ENCODE data around the gene VENTX. TPM values are rescaled to one million over a fixed set of nuclear protein-coding genes. Genes with fewer than 3 reads are reported as not detected.

Gene VENTX
- total and polyA plus RNA-seq, 2 donors (not counting 3 experiments of a cell fraction or from before 2014, with no cell fraction given) = not detected

DNA sequence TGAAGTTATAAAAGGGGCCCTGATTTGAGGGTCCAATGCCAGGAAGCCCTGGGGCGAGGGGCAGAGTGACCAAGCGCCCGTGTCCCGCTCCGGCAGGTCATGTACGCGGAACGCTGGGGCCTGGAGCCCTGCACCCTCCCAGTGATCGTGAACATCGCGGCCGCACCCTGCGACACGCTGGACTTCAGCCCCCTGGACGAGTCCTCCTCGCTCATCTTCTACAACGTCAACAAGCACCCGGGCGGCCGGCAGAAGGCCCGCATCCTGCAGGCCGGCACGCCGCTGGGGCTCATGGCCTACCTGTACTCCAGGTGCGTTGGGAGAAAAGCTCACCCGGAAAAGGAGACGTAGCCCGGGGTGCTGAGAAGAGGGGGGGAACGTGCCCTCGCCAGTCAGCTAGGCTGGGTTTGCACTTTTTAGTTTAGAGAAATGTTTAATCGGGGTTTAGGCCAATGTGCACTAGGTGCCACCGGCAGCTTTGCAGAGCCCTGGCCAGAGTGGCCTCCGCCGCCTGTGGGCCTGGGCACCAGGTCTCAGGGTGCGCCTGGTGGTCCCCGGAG lies 30.5 kb upstream of the VENTX start:
- Histone ChIP-seq H3K27me3 (ENCODE audit: control insufficient read depth in 2 of 2, insufficient read depth in 2 of 2, low read length in 2 of 2) (no peaks in the 10 kb centered on the region), H2AFZ (ENCODE audit: low read depth, low read length) (no peak overlapping the region), H3K9me1 (replicated peaks; ENCODE audit: control insufficient read depth, extremely low read depth, insufficient read depth, low read length) (no peaks in the 10 kb centered on the region), H3K36me3 (ENCODE audit: control insufficient read depth in 2 of 2, extremely low read depth in 1 of 2, insufficient read depth in 2 of 2, low read length in 2 of 2) (no peaks in the 10 kb centered on the region), H3K4me1 (ENCODE audit: control insufficient read depth, extremely low read depth, insufficient read depth, low read length) (no peaks in the 10 kb centered on the region), H3K4me3 (replicated peaks in 1 of 3; ENCODE audit: insufficient read depth in 1 of 3, low read depth in 1 of 3, low read length in 3 of 3) (no peak overlapping the region), H3K79me2 (ENCODE audit: control insufficient read depth, insufficient read depth, low read length) (no peaks in the 10 kb centered on the region), H3K27ac (ENCODE audit: insufficient read depth, low read depth, low read length) (no peak overlapping the region), H3K4me2 (ENCODE audit: insufficient read depth, low read length) (no peak overlapping the region), H3K9ac (replicated peaks; ENCODE audit: extremely low read depth, insufficient read depth, low read length) (no peak overlapping the region), H3K9me3 (replicated peaks; ENCODE audit: control insufficient read depth, insufficient read depth, low read length) (no peaks in the 10 kb centered on the region), H4K20me1 (replicated peaks; ENCODE audit: control insufficient read depth, extremely low read depth, insufficient read depth, low read length) (no peaks in the 10 kb centered on the region)
- ChIA-PET POLR2A (no interaction called here), CTCF (no interaction called here)
- TF ChIP-seq POLR2AphosphoS5 (IDR thresholded peaks at IDR 0.05; ENCODE audit: insufficient read depth, low read depth, low read length) (no peak), EZH2 (IDR thresholded peaks at IDR 0.05; ENCODE audit: borderline replicate concordance, low read depth, low read length, severe bottlenecking) (no peak), FOS (IDR thresholded peaks at IDR 0.05; ENCODE audit: borderline replicate concordance, insufficient read depth, low read length) (no peak)
- TF ChIP-seq, protein P1, sequence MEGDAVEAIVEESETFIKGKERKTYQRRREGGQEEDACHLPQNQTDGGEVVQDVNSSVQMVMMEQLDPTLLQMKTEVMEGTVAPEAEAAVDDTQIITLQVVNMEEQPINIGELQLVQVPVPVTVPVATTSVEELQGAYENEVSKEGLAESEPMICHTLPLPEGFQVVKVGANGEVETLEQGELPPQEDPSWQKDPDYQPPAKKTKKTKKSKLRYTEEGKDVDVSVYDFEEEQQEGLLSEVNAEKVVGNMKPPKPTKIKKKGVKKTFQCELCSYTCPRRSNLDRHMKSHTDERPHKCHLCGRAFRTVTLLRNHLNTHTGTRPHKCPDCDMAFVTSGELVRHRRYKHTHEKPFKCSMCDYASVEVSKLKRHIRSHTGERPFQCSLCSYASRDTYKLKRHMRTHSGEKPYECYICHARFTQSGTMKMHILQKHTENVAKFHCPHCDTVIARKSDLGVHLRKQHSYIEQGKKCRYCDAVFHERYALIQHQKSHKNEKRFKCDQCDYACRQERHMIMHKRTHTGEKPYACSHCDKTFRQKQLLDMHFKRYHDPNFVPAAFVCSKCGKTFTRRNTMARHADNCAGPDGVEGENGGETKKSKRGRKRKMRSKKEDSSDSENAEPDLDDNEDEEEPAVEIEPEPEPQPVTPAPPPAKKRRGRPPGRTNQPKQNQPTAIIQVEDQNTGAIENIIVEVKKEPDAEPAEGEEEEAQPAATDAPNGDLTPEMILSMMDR (IDR thresholded peaks at IDR 0.05; ENCODE audit: extremely low read depth in 1 of 2, insufficient read depth in 1 of 2, low read depth in 1 of 2, low read length in 2 of 2) = no peak
- no TSS peak for BruUV-seq (replicated peaks)
- DNase-seq (ENCODE audit: low read depth, low spot score) (no peak), FAIRE-seq (no peak)
- intact Hi-C loops (cut with micrococcal nuclease) (no loop called here), dilution Hi-C loops (cut with MboI; ENCODE audit: extremely low pct_ligation_motif_present, low sequenced_read_pairs) (no loop called here)

DNA sequence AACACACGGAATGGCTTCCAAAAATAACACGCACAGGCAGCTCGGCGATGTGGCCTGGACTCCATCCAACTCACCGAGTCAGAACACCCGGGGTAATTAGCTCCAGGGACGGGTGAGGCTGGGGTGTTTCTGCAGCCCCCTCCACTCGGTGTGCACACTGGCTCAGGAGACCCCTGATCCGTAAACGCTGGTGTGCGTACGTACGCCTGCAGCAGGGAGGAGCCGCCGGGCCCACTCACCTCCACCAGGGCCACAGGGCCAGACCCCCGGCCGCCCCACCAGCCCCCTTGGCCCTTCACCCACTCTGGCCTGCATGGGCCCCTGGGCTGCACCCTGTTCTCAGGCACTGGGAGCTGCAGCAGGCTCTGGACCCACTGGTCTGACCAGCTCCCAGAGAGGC lies 30.0 kb upstream of the VENTX start:
- BruUV-seq (replicated peaks) = no TSS peak
- CTCF ChIA-PET = no interaction called here
- Histone ChIP-seq H3K9ac (replicated peaks; ENCODE audit: extremely low read depth, insufficient read depth, low read length) (no peak overlapping the region), H3K36me3 (ENCODE audit: control insufficient read depth in 2 of 2, extremely low read depth in 1 of 2, insufficient read depth in 2 of 2, low read length in 2 of 2) (no peaks in the 10 kb centered on the region), H3K4me3 (replicated peaks in 1 of 3; ENCODE audit: insufficient read depth in 1 of 3, low read depth in 1 of 3, low read length in 3 of 3) (no peak overlapping the region), H3K4me2 (ENCODE audit: insufficient read depth, low read length) (no peak overlapping the region), H3K9me3 (replicated peaks; ENCODE audit: control insufficient read depth, insufficient read depth, low read length) (no peaks in the 10 kb centered on the region), H3K79me2 (ENCODE audit: control insufficient read depth, insufficient read depth, low read length) (no peaks in the 10 kb centered on the region), H3K9me1 (replicated peaks; ENCODE audit: control insufficient read depth, extremely low read depth, insufficient read depth, low read length) (no peaks in the 10 kb centered on the region), H3K27ac (ENCODE audit: insufficient read depth, low read depth, low read length) (no peak overlapping the region), H3K4me1 (ENCODE audit: control insufficient read depth, extremely low read depth, insufficient read depth, low read length) (no peaks in the 10 kb centered on the region), H4K20me1 (replicated peaks; ENCODE audit: control insufficient read depth, extremely low read depth, insufficient read depth, low read length) (no peaks in the 10 kb centered on the region), H3K27me3 (ENCODE audit: control insufficient read depth in 2 of 2, insufficient read depth in 2 of 2, low read length in 2 of 2) (no peaks in the 10 kb centered on the region), H2AFZ (ENCODE audit: low read depth, low read length) (no peak overlapping the region)
- POLR2A ChIA-PET = no interaction called here
- TF ChIP-seq EZH2 (IDR thresholded peaks at IDR 0.05; ENCODE audit: borderline replicate concordance, low read depth, low read length, severe bottlenecking) (no peak), JUN (IDR thresholded peaks at IDR 0.05; ENCODE audit: borderline replicate concordance, insufficient read depth, insufficient read length, low read depth) (no peak), FOS (IDR thresholded peaks at IDR 0.05; ENCODE audit: borderline replicate concordance, insufficient read depth, low read length) (no peak), POLR2AphosphoS5 (IDR thresholded peaks at IDR 0.05; ENCODE audit: insufficient read depth, low read depth, low read length) (no peak), POLR2A (IDR thresholded peaks at IDR 0.05; ENCODE audit: low read depth, low read length) (no peak), MYC (IDR thresholded peaks at IDR 0.05; ENCODE audit: low read depth, low read length) (no peak)
- FAIRE-seq (no peak), DNase-seq (ENCODE audit: low read depth, low spot score) (no peak)
- intact Hi-C loops (cut with micrococcal nuclease) (no loop called here), dilution Hi-C loops (cut with MboI; ENCODE audit: extremely low pct_ligation_motif_present, low sequenced_read_pairs) (no loop called here)

Data from endothelial cell of umbilical vein (primary cell).